ENCODE data around the gene LRMDA. TPM values are rescaled to one million over a fixed set of nuclear protein-coding genes. Genes with fewer than 3 reads are reported as not detected.
A peak's percentile ranks its signal among the peaks of the same experiment; 100 is the strongest.

Gene LRMDA
- total RNA-seq, 4 donors from 2014 or later: 1.4 to 23.1 (median 3.6) TPM

GRCh38 chr10:76429368-76430060 lies 998.1 kb downstream of the LRMDA start:
- no peak for TF ChIP-seq CTCF (IDR thresholded peaks at IDR 0.05)
- no peak for TF ChIP-seq POLR2A (IDR thresholded peaks at IDR 0.05)
- peak overlapping the region in 1 of 4 donors; percentile 41 for H3K27ac ChIP-seq
- no peak overlapping the region for H3K4me3 ChIP-seq

GRCh38 chr10:76430061-76430645 lies 998.7 kb downstream of the LRMDA start:
- Histone ChIP-seq H3K27ac (peak overlapping the region in 1 of 4 donors; percentile 41), H3K27me3 (no peaks in the 10 kb centered on the region), H3K9me3 (no peaks in the 10 kb centered on the region), H3K4me1 (no peaks in the 10 kb centered on the region), H3K4me3 (no peak overlapping the region), H3K36me3 (no peaks in the 10 kb centered on the region)
- TF ChIP-seq CTCF (IDR thresholded peaks at IDR 0.05): no peak
- DNase-seq: no peak

More at GRCh38 chr10:76429368-76430060, 998.1 kb downstream of the LRMDA start:
- H3K36me3 ChIP-seq: no peaks in the 10 kb centered on the region
- no peaks in the 10 kb centered on the region for H3K4me1 ChIP-seq
- no peaks in the 10 kb centered on the region for H3K27me3 ChIP-seq
- no peaks in the 10 kb centered on the region for H3K9me3 ChIP-seq
- DNase-seq: no peak

- H3K4me1 ChIP-seq: no peaks in the 10 kb centered on the region
- H3K9me3 ChIP-seq: no peaks in the 10 kb centered on the region
- H3K27ac ChIP-seq: peak overlapping the region in 2 of 4 donors; percentile 28 to 32
- no peaks in the 10 kb centered on the region for H3K27me3 ChIP-seq
- H3K4me3 ChIP-seq: no peak overlapping the region
- peak in 1 of 3 donors; percentile 50 for DNase-seq
- no peaks in the 10 kb centered on the region for H3K36me3 ChIP-seq
- TF ChIP-seq POLR2A (IDR thresholded peaks at IDR 0.05): no peak
Measured at GRCh38 chr10:76432016-76433012, 1000.9 kb downstream of the LRMDA start.

GRCh38 chr10:76433161-76434005 lies 1002.0 kb downstream of the LRMDA start:
- H3K36me3 ChIP-seq: no peaks in the 10 kb centered on the region
- TF ChIP-seq CTCF (IDR thresholded peaks at IDR 0.05) (no peak), POLR2A (IDR thresholded peaks at IDR 0.05) (no peak)
- no peaks in the 10 kb centered on the region for H3K4me1 ChIP-seq
- H3K27me3 ChIP-seq: no peaks in the 10 kb centered on the region
- no peak for DNase-seq
- H3K27ac ChIP-seq: no peak overlapping the region
- no peaks in the 10 kb centered on the region for H3K9me3 ChIP-seq
- H3K4me3 ChIP-seq: no peak overlapping the region

- DNase-seq: no peak
- H3K4me3 ChIP-seq: no peak overlapping the region
- TF ChIP-seq CTCF (IDR thresholded peaks at IDR 0.05) (no peak), POLR2A (IDR thresholded peaks at IDR 0.05) (no peak)
- H3K27me3 ChIP-seq: no peaks in the 10 kb centered on the region
- H3K4me1 ChIP-seq: no peaks in the 10 kb centered on the region
- no peaks in the 10 kb centered on the region for H3K9me3 ChIP-seq
- H3K36me3 ChIP-seq: no peaks in the 10 kb centered on the region
- H3K27ac ChIP-seq: no peak overlapping the region
Measured at GRCh38 chr10:76435157-76435556, 1003.7 kb downstream of the LRMDA start.
